CD4-positive, alpha-beta memory T cell (primary cell): ENCODE results near the gene UNC79. TPM values are rescaled to one million over a fixed set of nuclear protein-coding genes. Genes with fewer than 3 reads are reported as not detected.

Source experiments
- CTCF ChIA-PET: fragments of 350-600 bp; sonication (Branson Sonifier 250); formaldehyde crosslinking; loops from one replicate; lab custom pipeline; 2021; ENCODE audit warnings: inconsistent platforms; ENCODE audit not compliant: partially characterized antibody; lab: Charles Lee
- POLR2A ChIA-PET: fragments of 350-600 bp; sonication (Branson Sonifier 250); formaldehyde crosslinking; loops from one replicate; lab custom pipeline; 2021; ENCODE audit not compliant: partially characterized antibody; lab: Charles Lee
- DNase-seq, 5 donors: peaks; one replicate each; pipeline versions ENCODE4 v3.0.0 to v3.0.0-alpha.2; 2020 to 2022; ENCODE audit warnings: mixed read lengths in 1 of 5
- H3K27ac ChIP-seq: one replicate; pipeline ENCODE4 v1.7.0; 2013; ENCODE audit warnings: low read depth, low read length
- H3K27me3 ChIP-seq: 2 replicates; pipeline ENCODE4 v1.7.0; 2013; ENCODE audit warnings: mild to moderate bottlenecking, low read length, moderate library complexity; ENCODE audit not compliant: insufficient read depth
- H3K36me3 ChIP-seq: 2 replicates; pipeline ENCODE4 v1.7.0; 2013; ENCODE audit warnings: mild to moderate bottlenecking, low read length, moderate library complexity; ENCODE audit not compliant: insufficient read depth
- H3K4me1 ChIP-seq: 2 replicates; pipeline ENCODE4 v1.7.0; 2013; ENCODE audit warnings: mild to moderate bottlenecking, low read length, moderate library complexity; ENCODE audit not compliant: insufficient read depth
- H3K4me3 ChIP-seq, 2 donors: one replicate each; pipeline ENCODE4 v1.7.0; 2013; ENCODE audit warnings: low read length in 2 of 2, mild to moderate bottlenecking in 1 of 2
- H3K9me3 ChIP-seq, 2 donors: one replicate each; pipeline ENCODE4 v1.7.0; 2013; ENCODE audit warnings: low read length in 2 of 2, control low read depth in 1 of 2; ENCODE audit not compliant: control insufficient read depth in 1 of 2
- H3K27ac Mint-ChIP-seq, 7 donors: one replicate each; pipeline ENCODE4 v1.8.0; 2020 to 2021; ENCODE audit warnings: mixed read lengths in 7 of 7, mild to moderate bottlenecking in 6 of 7, inconsistent platforms in 3 of 7, moderate library complexity in 3 of 7
- H3K27me3 Mint-ChIP-seq, 2 donors: one replicate each; pipeline ENCODE4 v1.8.0; 2020 to 2021; ENCODE audit warnings: mixed read lengths in 2 of 2
- H3K36me3 Mint-ChIP-seq, 2 donors: one replicate each; pipeline ENCODE4 v1.8.0; 2020 to 2021; ENCODE audit warnings: mixed read lengths in 2 of 2, inconsistent platforms in 1 of 2, mild to moderate bottlenecking in 1 of 2
- H3K4me1 Mint-ChIP-seq, 4 donors: one replicate each; pipeline ENCODE4 v1.8.0; 2020 to 2021; ENCODE audit warnings: mixed read lengths in 4 of 4, mild to moderate bottlenecking in 1 of 4
- H3K4me3 Mint-ChIP-seq, 8 donors: one replicate each; pipeline ENCODE4 v1.8.0; 2020 to 2021; ENCODE audit warnings: mixed read lengths in 8 of 8, mild to moderate bottlenecking in 7 of 8, moderate library complexity in 6 of 8, inconsistent platforms in 3 of 8
- H3K9me3 Mint-ChIP-seq, 8 donors: one replicate each; pipeline ENCODE4 v1.8.0; 2020 to 2021; ENCODE audit warnings: mixed read lengths in 8 of 8, mild to moderate bottlenecking in 5 of 8, inconsistent platforms in 3 of 8, moderate library complexity in 1 of 8
- intact Hi-C: fragments of 100-400 bp; cut with micrococcal nuclease; formaldehyde crosslinking; loops from one replicate; pipeline ENCODE4 v1.15.1; 2023
- polyA plus RNA-seq, 2 donors: library from polyadenylated mRNA; unstranded; fragments of 300-500 nt; fragmentation: Illumina TruSeq; gene quantifications; one replicate each; pipeline ENCODE4 v1.2.3, GENCODE V29; 2021
- total RNA-seq, 2 experiments: library from RNA; stranded (reverse); gene quantifications; one replicate each; pipeline ENCODE4 v1.2.3, GENCODE V29; 2021

Gene UNC79
- total and polyA plus RNA-seq, 4 experiments from 2014 or later: 0.03 to 0.06 TPM; not detected in 2

DNA sequence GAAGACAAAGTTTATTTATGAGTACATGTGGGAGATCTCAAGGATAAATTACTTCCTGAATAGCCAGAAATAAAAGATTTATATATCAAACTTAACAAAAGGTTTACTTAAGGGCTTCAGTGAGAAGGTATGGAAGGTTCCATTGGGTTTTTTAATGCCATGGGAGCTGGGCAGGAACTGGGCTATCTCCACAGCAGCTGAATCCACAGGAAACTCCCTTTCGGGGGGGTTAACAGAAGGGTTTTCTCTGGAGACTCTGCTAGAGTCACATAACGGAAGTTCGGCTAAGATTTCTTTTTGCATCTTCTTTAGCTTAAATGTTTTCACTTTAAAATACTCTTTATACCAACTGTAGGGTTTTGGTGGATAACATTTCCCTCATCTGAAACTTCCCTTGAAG lies 113.5 kb downstream of the UNC79 start:
- intact Hi-C loops: no loop called here

DNA sequence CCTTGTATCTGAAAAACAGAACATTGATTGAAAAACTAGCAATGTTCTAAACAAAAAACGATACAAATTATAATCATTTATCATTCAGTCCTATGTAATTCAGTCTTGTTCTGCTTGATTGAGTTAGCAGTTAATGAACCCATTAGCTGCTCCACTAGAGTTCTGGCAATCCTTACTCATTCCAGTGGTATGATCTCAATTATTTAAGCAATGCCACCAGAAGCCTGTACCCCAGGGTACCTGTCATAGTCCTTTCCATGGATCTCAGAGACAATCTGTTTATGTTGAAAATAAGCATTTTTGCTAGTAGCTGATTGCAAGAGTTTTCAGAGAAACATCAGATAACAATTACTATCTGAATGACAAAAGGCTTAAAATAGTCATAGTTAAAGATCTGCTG lies 115.9 kb downstream of the UNC79 start:
- Mint-ChIP-seq H3K4me3 (no peak overlapping the region), H3K27ac (no peak overlapping the region), H3K9me3 (no peaks in the 10 kb centered on the region), H3K36me3 (no peaks in the 10 kb centered on the region), H3K4me1 (no peaks in the 10 kb centered on the region), H3K27me3 (peaks cover 13 to 29% of the 10 kb centered on the region in 2 donors)
- POLR2A ChIA-PET: no interaction called here
- no peaks in the 10 kb centered on the region for H3K27me3 ChIP-seq
- H3K4me1 ChIP-seq: no peaks in the 10 kb centered on the region
- H3K27ac ChIP-seq: no peak overlapping the region
- no peaks in the 10 kb centered on the region for H3K36me3 ChIP-seq
- CTCF ChIA-PET: no interaction called here
- intact Hi-C loops: no loop called here
- H3K4me3 ChIP-seq: no peak overlapping the region
- DNase-seq: no peak
- no peaks in the 10 kb centered on the region for H3K9me3 ChIP-seq

More for the DNA sequence above, 113.5 kb downstream of the UNC79 start:
- no peaks in the 10 kb centered on the region for H3K36me3 ChIP-seq
- no peak for DNase-seq
- no peak overlapping the region for H3K27ac ChIP-seq
- H3K4me1 ChIP-seq: no peaks in the 10 kb centered on the region
- Mint-ChIP-seq H3K27me3 (peaks cover 13 to 30% of the 10 kb centered on the region in 2 donors), H3K4me1 (no peaks in the 10 kb centered on the region), H3K9me3 (no peaks in the 10 kb centered on the region), H3K27ac (no peak overlapping the region), H3K4me3 (no peak overlapping the region), H3K36me3 (no peaks in the 10 kb centered on the region)
- CTCF ChIA-PET: no interaction called here
- POLR2A ChIA-PET: no interaction called here
- H3K4me3 ChIP-seq: no peak overlapping the region
- no peaks in the 10 kb centered on the region for H3K9me3 ChIP-seq
- H3K27me3 ChIP-seq: no peaks in the 10 kb centered on the region

DNA sequence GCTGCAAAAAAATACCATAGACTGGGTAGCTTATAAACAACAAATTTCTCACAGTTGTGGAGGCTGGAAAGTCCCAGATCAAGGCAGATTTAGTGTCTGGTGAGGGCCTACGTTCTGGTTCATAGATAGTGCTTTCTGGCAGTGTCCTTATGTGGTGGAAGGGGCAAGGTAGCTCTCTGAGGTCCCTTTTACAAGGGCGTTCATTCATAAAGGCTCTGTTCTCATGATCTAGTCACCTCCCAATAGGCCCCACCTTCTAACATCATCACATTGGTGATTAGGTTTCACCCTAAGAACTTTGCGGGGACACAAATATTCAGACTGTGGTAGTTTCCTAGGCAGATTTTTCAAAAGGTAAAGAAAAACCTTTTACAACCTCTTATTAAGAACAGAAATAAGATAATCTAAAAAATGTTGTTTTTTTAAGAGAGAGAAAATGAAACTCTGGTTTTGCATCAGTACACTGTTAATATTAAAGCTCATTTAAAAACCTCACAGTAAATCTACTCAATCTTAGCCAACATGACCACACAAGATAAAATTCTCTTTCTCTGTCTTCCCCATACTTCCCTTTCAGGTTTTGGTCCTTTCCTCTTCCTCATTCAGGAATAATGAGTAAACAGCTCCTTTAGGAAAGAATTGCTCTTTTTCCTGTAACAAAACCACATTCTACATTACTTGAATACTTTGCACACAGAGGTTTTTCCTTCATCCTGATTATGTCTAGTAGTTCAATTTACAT lies 117.5 kb downstream of the UNC79 start:
- H3K36me3 ChIP-seq: no peaks in the 10 kb centered on the region
- ChIA-PET POLR2A (no interaction called here), CTCF (no interaction called here)
- Mint-ChIP-seq H3K4me1 (no peaks in the 10 kb centered on the region), H3K27ac (no peak overlapping the region), H3K9me3 (no peaks in the 10 kb centered on the region), H3K27me3 (peaks cover 16 to 22% of the 10 kb centered on the region in 2 donors), H3K36me3 (no peaks in the 10 kb centered on the region), H3K4me3 (no peak overlapping the region)
- H3K9me3 ChIP-seq: no peaks in the 10 kb centered on the region
- H3K27me3 ChIP-seq: no peaks in the 10 kb centered on the region
- no peak overlapping the region for H3K27ac ChIP-seq
- H3K4me1 ChIP-seq: no peaks in the 10 kb centered on the region
- intact Hi-C loops: no loop called here
- H3K4me3 ChIP-seq: no peak overlapping the region
- no peak for DNase-seq

DNA sequence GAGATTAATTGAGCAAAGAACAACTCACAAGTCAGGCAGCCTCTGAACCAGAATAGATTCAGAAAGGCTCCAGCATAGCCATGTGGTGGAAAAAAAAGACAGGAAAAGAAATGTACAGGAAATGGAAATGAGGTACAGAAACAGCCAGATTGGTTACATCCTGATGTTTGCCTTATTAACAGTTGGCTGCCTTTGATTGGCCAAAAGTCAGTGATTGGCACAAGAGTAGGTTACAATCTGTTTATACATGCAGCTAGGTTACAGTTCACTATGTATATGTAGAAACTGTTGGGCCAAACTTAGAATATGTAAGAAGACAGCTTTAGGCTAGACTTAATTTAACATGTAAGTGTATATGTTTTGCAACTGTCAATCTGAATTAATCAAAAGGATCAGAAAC lies 118.9 kb downstream of the UNC79 start:
- Histone ChIP-seq H3K9me3 (no peaks in the 10 kb centered on the region), H3K36me3 (no peaks in the 10 kb centered on the region), H3K4me1 (no peaks in the 10 kb centered on the region), H3K27ac (no peak overlapping the region), H3K27me3 (no peaks in the 10 kb centered on the region), H3K4me3 (no peak overlapping the region)
- H3K36me3 Mint-ChIP-seq: no peaks in the 10 kb centered on the region
- ChIA-PET POLR2A (no interaction called here), CTCF (no interaction called here)
- H3K9me3 Mint-ChIP-seq: no peaks in the 10 kb centered on the region
- no peaks in the 10 kb centered on the region for H3K4me1 Mint-ChIP-seq
- H3K27me3 Mint-ChIP-seq: peaks cover 10 to 21% of the 10 kb centered on the region in 2 donors
- intact Hi-C loops: no loop called here
- no peak overlapping the region for H3K4me3 Mint-ChIP-seq
- no peak overlapping the region for H3K27ac Mint-ChIP-seq
- DNase-seq: no peak

GRCh38 chr14:93564918-93565317 lies 134.2 kb downstream of the UNC79 start:
- Mint-ChIP-seq H3K4me3 (no peak overlapping the region), H3K9me3 (peaks cover 0 to 4% (median 0%) of the 10 kb centered on the region in 8 donors)
- intact Hi-C loops: no loop called here

GRCh38 chr14:93566065-93566693 lies 135.4 kb downstream of the UNC79 start:
- ChIA-PET POLR2A (no interaction called here), CTCF (no interaction called here)
- H3K4me3 Mint-ChIP-seq: no peak overlapping the region
- no peak overlapping the region for H3K4me3 ChIP-seq
- no peaks in the 10 kb centered on the region for H3K36me3 Mint-ChIP-seq
- H3K27ac Mint-ChIP-seq: no peak overlapping the region
- H3K9me3 Mint-ChIP-seq: peaks cover 0 to 4% (median 0%) of the 10 kb centered on the region in 8 donors
- DNase-seq: no peak
- H3K9me3 ChIP-seq: no peaks in the 10 kb centered on the region
- no peaks in the 10 kb centered on the region for H3K4me1 ChIP-seq
- H3K27me3 ChIP-seq: no peaks in the 10 kb centered on the region
- peaks cover 6 to 8% of the 10 kb centered on the region in 2 donors for H3K27me3 Mint-ChIP-seq
- H3K36me3 ChIP-seq: no peaks in the 10 kb centered on the region
- no peak overlapping the region for H3K27ac ChIP-seq
- intact Hi-C loops: no loop called here
- no peaks in the 10 kb centered on the region for H3K4me1 Mint-ChIP-seq

More at GRCh38 chr14:93564918-93565317, 134.2 kb downstream of the UNC79 start:
- Histone ChIP-seq H3K9me3 (no peaks in the 10 kb centered on the region), H3K36me3 (no peaks in the 10 kb centered on the region), H3K4me3 (no peak overlapping the region), H3K27me3 (no peaks in the 10 kb centered on the region), H3K4me1 (no peaks in the 10 kb centered on the region), H3K27ac (no peak overlapping the region)
- POLR2A ChIA-PET: no interaction called here
- no peak overlapping the region for H3K27ac Mint-ChIP-seq
- no peaks in the 10 kb centered on the region for H3K36me3 Mint-ChIP-seq
- CTCF ChIA-PET: no interaction called here
- peaks cover 8 to 10% of the 10 kb centered on the region in 2 donors for H3K27me3 Mint-ChIP-seq
- no peaks in the 10 kb centered on the region for H3K4me1 Mint-ChIP-seq
- DNase-seq: no peak

GRCh38 chr14:93571275-93571674 lies 140.5 kb downstream of the UNC79 start:
- Mint-ChIP-seq H3K27me3 (peaks cover 6 to 9% of the 10 kb centered on the region in 2 donors), H3K27ac (no peak overlapping the region), H3K4me3 (no peak overlapping the region), H3K36me3 (no peaks in the 10 kb centered on the region), H3K4me1 (no peaks in the 10 kb centered on the region), H3K9me3 (no peaks in the 10 kb centered on the region)
- no peaks in the 10 kb centered on the region for H3K36me3 ChIP-seq
- CTCF ChIA-PET: no interaction called here
- intact Hi-C loops: no loop called here
- no peak overlapping the region for H3K27ac ChIP-seq
- POLR2A ChIA-PET: no interaction called here
- no peaks in the 10 kb centered on the region for H3K9me3 ChIP-seq
- H3K4me1 ChIP-seq: no peaks in the 10 kb centered on the region
- no peaks in the 10 kb centered on the region for H3K27me3 ChIP-seq
- H3K4me3 ChIP-seq: no peak overlapping the region
- DNase-seq: no peak
